Glutamatergic neuron (in vitro differentiated cells): ENCODE measurements around the gene FAM114A1. TPM values are rescaled to one million over a fixed set of nuclear protein-coding genes. Genes with fewer than 3 reads are reported as not detected.

ENCODE experiments used
- DNase-seq: peaks from one replicate; pipeline ENCODE4 v3.0.0; 2022
- H3K27ac Mint-ChIP-seq: one replicate; pipeline ENCODE4 v1.8.0; 2020; ENCODE audit warnings: mild to moderate bottlenecking, mixed read lengths, inconsistent platforms; ENCODE audit not compliant: unreplicated experiment
- H3K27me3 Mint-ChIP-seq: one replicate; pipeline ENCODE4 v1.8.0; 2020; ENCODE audit warnings: mild to moderate bottlenecking, moderate library complexity, mixed read lengths, inconsistent platforms; ENCODE audit not compliant: unreplicated experiment
- H3K36me3 Mint-ChIP-seq: one replicate; pipeline ENCODE4 v1.8.0; 2020; ENCODE audit warnings: mild to moderate bottlenecking, mixed read lengths, inconsistent platforms; ENCODE audit not compliant: unreplicated experiment
- H3K4me1 Mint-ChIP-seq: one replicate; pipeline ENCODE4 v1.8.0; 2020; ENCODE audit warnings: mild to moderate bottlenecking, low read depth, mixed read lengths, inconsistent platforms; ENCODE audit not compliant: unreplicated experiment
- H3K4me3 Mint-ChIP-seq: one replicate; pipeline ENCODE4 v1.8.0; 2020; ENCODE audit warnings: mild to moderate bottlenecking, mixed read lengths, inconsistent platforms; ENCODE audit not compliant: unreplicated experiment
- H3K9me3 Mint-ChIP-seq: one replicate; pipeline ENCODE4 v1.8.0; 2020; ENCODE audit warnings: mild to moderate bottlenecking, moderate library complexity, mixed read lengths, inconsistent platforms; ENCODE audit not compliant: unreplicated experiment
- CTCF ChIP-seq: fragments of 200-600 bp; sonication (generic); IDR thresholded peaks from one replicate; pipeline ENCODE4 v1.5.0; 2021; ENCODE audit not compliant: partially characterized antibody, unreplicated experiment
- total RNA-seq: library from RNA; stranded (reverse); fragmentation: NEBNext Ultra II Directional; extraction: Animal tissue kit (Norgen Biotek cat#: 25700); gene quantifications from one replicate; pipeline ENCODE4 v1.2.1, GENCODE V29; 2021; ENCODE audit not compliant: unreplicated experiment

Gene FAM114A1
- total RNA-seq, 1 donor from 2014 or later = 1.0 TPM

GRCh38 chr4:38923746-38924145 is 56.1 kb downstream of the FAM114A1 start:
- Mint-ChIP-seq H3K27ac (no peak overlapping the region), H3K36me3 (no peaks in the 10 kb centered on the region), H3K9me3 (no peaks in the 10 kb centered on the region), H3K27me3 (no peaks in the 10 kb centered on the region), H3K4me1 (peaks cover 1% of the 10 kb centered on the region), H3K4me3 (no peak overlapping the region)
- DNase-seq = no peak
- no peak for TF ChIP-seq CTCF

- Mint-ChIP-seq H3K36me3 (no peaks in the 10 kb centered on the region), H3K27me3 (no peaks in the 10 kb centered on the region), H3K4me3 (no peak overlapping the region), H3K4me1 (peaks cover 1% of the 10 kb centered on the region), H3K9me3 (no peaks in the 10 kb centered on the region), H3K27ac (no peak overlapping the region)
- TF ChIP-seq CTCF = no peak
- no peak for DNase-seq
Measured at GRCh38 chr4:38924353-38924752, 56.7 kb downstream of the FAM114A1 start.

GRCh38 chr4:38925492-38926413 is 58.1 kb downstream of the FAM114A1 start:
- no peak overlapping the region for H3K4me3 Mint-ChIP-seq
- no peak for DNase-seq
- H3K9me3 Mint-ChIP-seq = no peaks in the 10 kb centered on the region
- no peak for TF ChIP-seq CTCF
- H3K27ac Mint-ChIP-seq = no peak overlapping the region
- H3K27me3 Mint-ChIP-seq = no peaks in the 10 kb centered on the region
- peaks cover 1% of the 10 kb centered on the region for H3K4me1 Mint-ChIP-seq
- H3K36me3 Mint-ChIP-seq = no peaks in the 10 kb centered on the region

- no peak for TF ChIP-seq CTCF
- no peak overlapping the region for H3K4me3 Mint-ChIP-seq
Measured at GRCh38 chr4:38926896-38927295, 59.3 kb downstream of the FAM114A1 start.

GRCh38 chr4:38928568-38928967 is 61.0 kb downstream of the FAM114A1 start:
- Mint-ChIP-seq H3K27ac (no peak overlapping the region), H3K36me3 (no peaks in the 10 kb centered on the region), H3K27me3 (no peaks in the 10 kb centered on the region), H3K4me3 (no peak overlapping the region), H3K4me1 (peaks cover 1% of the 10 kb centered on the region), H3K9me3 (no peaks in the 10 kb centered on the region)
- DNase-seq = no peak
- TF ChIP-seq CTCF = no peak

More at GRCh38 chr4:38926896-38927295, 59.3 kb downstream of the FAM114A1 start:
- no peaks in the 10 kb centered on the region for H3K27me3 Mint-ChIP-seq
- H3K4me1 Mint-ChIP-seq = peaks cover 1% of the 10 kb centered on the region
- no peaks in the 10 kb centered on the region for H3K9me3 Mint-ChIP-seq
- no peak for DNase-seq
- H3K27ac Mint-ChIP-seq = no peak overlapping the region
- H3K36me3 Mint-ChIP-seq = no peaks in the 10 kb centered on the region
